HUES48 (cell line): ENCODE results near the gene ABL1.

Experiments
- H3K27ac ChIP-seq: one replicate; pipeline ENCODE4 v1.7.0; 2013; ENCODE audit warnings: low read depth, low read length, inconsistent platforms
- H3K27me3 ChIP-seq: 2 replicates; pipeline ENCODE4 v1.6.1; 2013; ENCODE audit warnings: mild to moderate bottlenecking, low read length; ENCODE audit not compliant: control insufficient read depth, insufficient read depth
- H3K36me3 ChIP-seq: 2 replicates; pipeline ENCODE4 v1.6.1; 2013; ENCODE audit warnings: low read length; ENCODE audit not compliant: control insufficient read depth, insufficient read depth
- H3K4me1 ChIP-seq: 2 replicates; pipeline ENCODE4 v1.6.1; 2013; ENCODE audit warnings: mild to moderate bottlenecking, low read length; ENCODE audit not compliant: control insufficient read depth, insufficient read depth
- H3K4me3 ChIP-seq: 2 replicates; pipeline ENCODE4 v1.5.1; 2013; ENCODE audit warnings: mild to moderate bottlenecking, low read depth, low read length
- H3K9ac ChIP-seq: 2 replicates; pipeline ENCODE4 v1.6.1; 2013; ENCODE audit warnings: mild to moderate bottlenecking, low read depth, low read length, moderate library complexity
- H3K9me3 ChIP-seq: 2 replicates; pipeline ENCODE4 v1.6.1; 2013; ENCODE audit warnings: low read length; ENCODE audit not compliant: control insufficient read depth, insufficient read depth

The ABL1 gene

GRCh38 chr9:130825809-130826208 is 9.2 kb upstream of the ABL1 start:
- H3K4me3 ChIP-seq, result peak overlapping the region; percentile 16
- no peaks in the 10 kb centered on the region for H3K36me3 ChIP-seq
- no peaks in the 10 kb centered on the region for H3K27me3 ChIP-seq
- no peak overlapping the region for H3K9ac ChIP-seq
- H3K9me3 ChIP-seq, result peaks cover 4% of the 10 kb centered on the region; the same call in 1 of the 2 replicates
- peak overlapping the region; percentile 94 for H3K27ac ChIP-seq
- H3K4me1 ChIP-seq, result peaks cover 45% of the 10 kb centered on the region

GRCh38 chr9:130829762-130830161 is 5.3 kb upstream of the ABL1 start:
- no peaks in the 10 kb centered on the region for H3K27me3 ChIP-seq
- H3K9me3 ChIP-seq, result peaks cover 4% of the 10 kb centered on the region; the same call in 1 of the 2 replicates
- peaks cover 38% of the 10 kb centered on the region for H3K4me1 ChIP-seq
- no peaks in the 10 kb centered on the region for H3K36me3 ChIP-seq
- H3K9ac ChIP-seq, result no peak overlapping the region
- H3K27ac ChIP-seq, result no peak overlapping the region
- no peak overlapping the region for H3K4me3 ChIP-seq

- no peak overlapping the region for H3K27ac ChIP-seq
- H3K4me1 ChIP-seq, result peaks cover 35% of the 10 kb centered on the region
- no peak overlapping the region for H3K4me3 ChIP-seq
- no peak overlapping the region for H3K9ac ChIP-seq
- H3K36me3 ChIP-seq, result no peaks in the 10 kb centered on the region
- no peaks in the 10 kb centered on the region for H3K27me3 ChIP-seq
- H3K9me3 ChIP-seq, result peaks cover 4% of the 10 kb centered on the region; the same call in 1 of the 2 replicates
Observed at GRCh38 chr9:130830231-130830760, 4.8 kb upstream of the ABL1 start.

GRCh38 chr9:130831077-130831476 is 4.0 kb upstream of the ABL1 start:
- H3K9ac ChIP-seq, result no peak overlapping the region
- H3K4me3 ChIP-seq, result no peak overlapping the region
- no peaks in the 10 kb centered on the region for H3K27me3 ChIP-seq
- peaks cover 27% of the 10 kb centered on the region for H3K4me1 ChIP-seq
- H3K27ac ChIP-seq, result no peak overlapping the region
- no peaks in the 10 kb centered on the region for H3K36me3 ChIP-seq
- H3K9me3 ChIP-seq, result peaks cover 4% of the 10 kb centered on the region; the same call in 1 of the 2 replicates

GRCh38 chr9:130833031-130833990 is 1.7 kb upstream of the ABL1 start:
- Histone ChIP-seq H3K9ac (no peak overlapping the region), H3K27me3 (no peaks in the 10 kb centered on the region), H3K9me3 (peaks cover 4% of the 10 kb centered on the region; the same call in 1 of the 2 replicates), H3K36me3 (no peaks in the 10 kb centered on the region), H3K27ac (no peak overlapping the region), H3K4me1 (peaks cover 33% of the 10 kb centered on the region), H3K4me3 (no peak overlapping the region)

- H3K27me3 ChIP-seq, result no peaks in the 10 kb centered on the region
- H3K4me3 ChIP-seq, result peak overlapping the region; percentile 95
- H3K4me1 ChIP-seq, result peaks cover 42% of the 10 kb centered on the region
- H3K27ac ChIP-seq, result peak overlapping the region; percentile 87
- H3K9me3 ChIP-seq, result no peaks in the 10 kb centered on the region
- peak overlapping the region; percentile 90 for H3K9ac ChIP-seq
- no peaks in the 10 kb centered on the region for H3K36me3 ChIP-seq
Observed at GRCh38 chr9:130835441-130836298, 616 bp downstream of the ABL1 start.

- no peaks in the 10 kb centered on the region for H3K36me3 ChIP-seq
- peak overlapping the region; percentile 95 for H3K4me3 ChIP-seq
- peak overlapping the region; percentile 65 for H3K27ac ChIP-seq
- no peaks in the 10 kb centered on the region for H3K27me3 ChIP-seq
- no peaks in the 10 kb centered on the region for H3K9me3 ChIP-seq
- H3K9ac ChIP-seq, result no peak overlapping the region
- peaks cover 40% of the 10 kb centered on the region for H3K4me1 ChIP-seq
Observed at GRCh38 chr9:130837002-130837511, 2.0 kb downstream of the ABL1 start.

- Histone ChIP-seq H3K4me3 (no peak overlapping the region), H3K9ac (no peak overlapping the region), H3K4me1 (peaks cover 46% of the 10 kb centered on the region), H3K27ac (no peak overlapping the region), H3K36me3 (no peaks in the 10 kb centered on the region), H3K27me3 (no peaks in the 10 kb centered on the region), H3K9me3 (no peaks in the 10 kb centered on the region)
Observed at GRCh38 chr9:130837643-130838042, 2.6 kb downstream of the ABL1 start.

GRCh38 chr9:130839132-130840111 is 4.4 kb downstream of the ABL1 start:
- no peaks in the 10 kb centered on the region for H3K9me3 ChIP-seq
- H3K4me1 ChIP-seq, result peaks cover 43% of the 10 kb centered on the region
- no peak overlapping the region for H3K4me3 ChIP-seq
- no peaks in the 10 kb centered on the region for H3K36me3 ChIP-seq
- no peaks in the 10 kb centered on the region for H3K27me3 ChIP-seq
- H3K9ac ChIP-seq, result no peak overlapping the region
- H3K27ac ChIP-seq, result peak overlapping the region; percentile 23

GRCh38 chr9:130842545-130842944 is 7.5 kb downstream of the ABL1 start:
- H3K4me1 ChIP-seq, result peaks cover 55% of the 10 kb centered on the region
- H3K4me3 ChIP-seq, result no peak overlapping the region
- no peaks in the 10 kb centered on the region; the same call in 1 of the 2 replicates for H3K36me3 ChIP-seq
- H3K9me3 ChIP-seq, result no peaks in the 10 kb centered on the region
- no peak overlapping the region for H3K9ac ChIP-seq
- no peaks in the 10 kb centered on the region for H3K27me3 ChIP-seq
- no peak overlapping the region for H3K27ac ChIP-seq
